Prostate gland (tissue), 2 donors: ENCODE measurements around the gene CDK1. TPM values are rescaled to one million over a fixed set of nuclear protein-coding genes. Genes with fewer than 3 reads are reported as not detected.

Experiments
- DNase-seq: peaks from one replicate; pipeline ENCODE4 v3.0.0-alpha.2; 2019; ENCODE audit warnings: low spot score
- H3K27ac ChIP-seq, 2 donors: fragments of 200-600 bp; sonication (generic); 2 replicates each; pipeline ENCODE4 v1.5.1; 2017 to 2019
- H3K27me3 ChIP-seq: fragments of 200-600 bp; sonication (generic); replicated peaks from 2 replicates; pipeline ENCODE4 v1.5.1; 2019; ENCODE audit not compliant: insufficient read depth
- H3K36me3 ChIP-seq, 2 donors: fragments of 200-600 bp; sonication (generic); 1 replicate in 1 of 2; 2 replicates in 1 of 2; pipeline versions ENCODE4 v1.5.1 to v1.8.1; 2017 to 2019
- H3K4me1 ChIP-seq: fragments of 200-600 bp; sonication (generic); replicated peaks from 2 replicates; pipeline ENCODE4 v1.5.1; 2019
- H3K4me3 ChIP-seq, 2 donors: fragments of 200-600 bp; sonication (generic); 2 replicates each; pipeline ENCODE4 v1.5.1; 2017 to 2019
- H3K9me3 ChIP-seq: fragments of 200-600 bp; sonication (generic); 2 replicates; pipeline ENCODE4 v1.5.1; 2017
- CTCF ChIP-seq, 4 experiments: fragments of 200-600 bp in 2 of 4; fragments of 450-650 bp in 2 of 4; sonication (generic) in 2 of 4; IDR thresholded peaks; 1 replicate in 3 of 4; 2 replicates in 1 of 4; pipeline ENCODE4 v1.5.1; 2016 to 2019; ENCODE audit warnings: antibody characterized with exemption in 4 of 4, mild to moderate bottlenecking in 2 of 4, moderate library complexity in 2 of 4
- POLR2A ChIP-seq: fragments of 450-650 bp; IDR thresholded peaks from one replicate; pipeline ENCODE4 v1.6.1; 2016; ENCODE audit warnings: antibody characterized with exemption, mild to moderate bottlenecking
- POLR2AphosphoS5 ChIP-seq: sonication (generic); formaldehyde crosslinking; IDR thresholded peaks from one replicate; pipeline ENCODE4 v1.6.1; 2017; ENCODE audit warnings: antibody characterized with exemption
- WGBS: methylation state at CpG from one replicate; pipeline ENCODE4 v1.1.5; 2018; 5-methylcytosine and 5-hydroxymethylcytosine counted together
- intact Hi-C: fragments of 100-400 bp; cut with DNase I; formaldehyde crosslinking; loops from one replicate; pipeline ENCODE4 v1.14.2; 2022
- total RNA-seq, 2 donors: library from RNA; depleted of rRNA; stranded (reverse); fragments of >200 nt; gene quantifications; one replicate each; pipeline ENCODE4 v1.1.0, GENCODE V29; 2016

CDK1 gene
- total RNA-seq, 2 donors from 2014 or later, result 5.3 to 5.7 TPM

DNA sequence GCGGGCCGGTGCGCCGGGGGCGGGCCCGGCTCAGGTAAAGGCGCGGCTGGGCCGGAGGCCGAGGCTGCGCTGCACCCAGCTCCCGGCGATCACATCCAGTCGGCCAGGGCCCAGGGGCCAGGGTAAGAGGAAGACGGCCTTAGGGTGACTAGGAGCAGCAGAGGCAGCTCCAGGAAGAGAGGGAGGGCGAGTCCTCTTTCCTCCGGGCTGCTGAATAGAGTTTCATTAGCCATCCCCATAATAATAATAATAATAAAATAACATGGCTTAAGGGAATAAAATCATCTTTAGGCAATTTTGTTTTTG is 44.8 kb upstream of the CDK1 start:
- intact Hi-C loops, result no loop called here
- no peak for DNase-seq
- Histone ChIP-seq H3K4me3 (peak overlapping the region; percentile 58 to 63), H3K4me1 (no peaks in the 10 kb centered on the region), H3K9me3 (no peaks in the 10 kb centered on the region), H3K36me3 (no peaks in the 10 kb centered on the region), H3K27ac (peak overlapping the region; percentile 91), H3K27me3 (no peaks in the 10 kb centered on the region)
- no peak for TF ChIP-seq POLR2AphosphoS5
- no peak for TF ChIP-seq CTCF (IDR thresholded peaks at IDR 0.05)
- no peak for TF ChIP-seq POLR2A
- WGBS, result under 1% methylated on average over 17 of the region's 17 CpGs

DNA sequence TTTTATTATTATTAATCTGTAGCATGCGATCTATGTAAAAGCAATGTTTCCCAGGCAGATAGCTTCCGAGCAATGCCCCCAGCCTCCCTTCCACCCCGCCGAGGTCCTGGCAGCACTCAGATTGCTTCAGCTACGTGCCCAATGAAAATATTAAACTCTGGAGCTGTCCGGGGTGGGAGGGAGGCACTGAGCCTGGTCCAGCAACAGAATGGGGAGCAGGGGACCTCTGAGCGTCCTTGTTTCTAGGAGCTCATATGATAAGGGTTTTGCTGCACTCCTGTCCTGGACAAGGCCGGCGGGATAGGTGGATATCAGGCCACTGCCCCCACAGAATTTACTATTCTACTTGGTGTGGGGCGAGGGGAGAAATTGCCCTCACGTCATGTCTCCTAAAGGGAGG is 44.5 kb upstream of the CDK1 start:
- no peaks in the 10 kb centered on the region for H3K9me3 ChIP-seq
- TF ChIP-seq POLR2A, result no peak
- no peak for TF ChIP-seq CTCF (IDR thresholded peaks at IDR 0.05)
- no peak for TF ChIP-seq POLR2AphosphoS5
- H3K4me1 ChIP-seq, result no peaks in the 10 kb centered on the region
- H3K36me3 ChIP-seq, result no peaks in the 10 kb centered on the region
- intact Hi-C loops, result no loop called here
- H3K27me3 ChIP-seq, result no peaks in the 10 kb centered on the region
- DNase-seq, result no peak
- 46% methylated on average over 11 of the region's 11 CpGs for WGBS
- peak overlapping the region; percentile 91 for H3K27ac ChIP-seq
- peak overlapping the region; percentile 58 to 63 for H3K4me3 ChIP-seq

DNA sequence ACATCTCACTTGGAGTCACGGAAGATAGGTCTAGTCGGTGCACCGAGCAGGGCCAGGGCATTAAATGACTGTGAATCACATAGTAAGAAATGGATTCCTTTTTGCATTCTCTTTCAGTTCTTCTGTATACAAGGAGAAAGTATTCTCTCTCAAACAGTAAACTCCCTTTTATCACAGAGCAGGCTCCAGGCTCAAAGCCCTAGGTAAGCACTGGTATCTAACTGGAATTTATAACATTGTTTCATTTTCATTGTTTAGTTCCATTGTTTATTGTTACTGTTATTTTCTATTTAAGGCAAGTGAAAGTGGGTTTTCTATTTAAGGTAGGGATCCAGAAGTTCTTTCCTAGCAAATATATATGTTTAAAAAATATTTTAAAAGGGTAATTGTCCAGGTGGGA is 44.1 kb upstream of the CDK1 start:
- intact Hi-C loops, result no loop called here
- Histone ChIP-seq H3K9me3 (no peaks in the 10 kb centered on the region), H3K4me1 (no peaks in the 10 kb centered on the region), H3K27me3 (no peaks in the 10 kb centered on the region), H3K4me3 (peak overlapping the region; percentile 58 to 63), H3K27ac (peak overlapping the region; percentile 91), H3K36me3 (no peaks in the 10 kb centered on the region)
- WGBS, result 54% methylated on average over 3 of the region's 3 CpGs
- DNase-seq, result no peak
- TF ChIP-seq POLR2A, result no peak
- TF ChIP-seq CTCF (IDR thresholded peaks at IDR 0.05), result no peak
- TF ChIP-seq POLR2AphosphoS5, result no peak

- no peak overlapping the region for H3K4me3 ChIP-seq
- no peaks in the 10 kb centered on the region for H3K27me3 ChIP-seq
- no peaks in the 10 kb centered on the region for H3K9me3 ChIP-seq
- peak; percentile 80 for TF ChIP-seq POLR2AphosphoS5
- TF ChIP-seq CTCF (IDR thresholded peaks at IDR 0.05), result no peak
- TF ChIP-seq POLR2A, result no peak
- H3K4me1 ChIP-seq, result no peaks in the 10 kb centered on the region
- intact Hi-C loops, result no loop called here
- H3K27ac ChIP-seq, result no peak overlapping the region
- no peaks in the 10 kb centered on the region for H3K36me3 ChIP-seq
- DNase-seq, result peak; percentile 93
- 47% methylated on average over 2 of the region's 2 CpGs for WGBS
Measured at GRCh38 chr10:60735244-60735643, 43.0 kb upstream of the CDK1 start.

DNA sequence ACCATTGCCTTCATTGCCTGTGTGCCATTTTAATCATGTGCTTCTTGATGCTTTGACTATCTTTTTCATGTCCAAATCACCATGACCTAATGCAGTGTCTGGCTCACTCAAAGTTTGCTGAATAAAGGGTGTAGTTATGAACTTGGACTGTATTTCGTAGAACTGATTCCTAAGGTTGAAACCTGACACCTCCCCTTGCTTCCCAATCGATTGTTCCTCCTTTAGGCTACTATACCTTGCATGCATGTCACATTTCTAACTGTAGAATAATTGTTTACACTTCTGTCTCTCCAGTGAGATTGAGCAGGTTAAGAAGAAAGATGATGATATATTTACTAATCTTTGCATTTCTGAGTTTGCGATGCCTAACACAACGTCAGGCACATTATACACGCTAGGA is 41.0 kb upstream of the CDK1 start:
- H3K4me1 ChIP-seq, result no peaks in the 10 kb centered on the region
- H3K9me3 ChIP-seq, result no peaks in the 10 kb centered on the region
- no peak overlapping the region for H3K4me3 ChIP-seq
- no peak overlapping the region for H3K27ac ChIP-seq
- H3K27me3 ChIP-seq, result no peaks in the 10 kb centered on the region
- DNase-seq, result no peak
- intact Hi-C loops, result no loop called here
- H3K36me3 ChIP-seq, result no peaks in the 10 kb centered on the region
- 70% methylated on average over 5 of the region's 5 CpGs for WGBS
- TF ChIP-seq POLR2A (no peak), CTCF (IDR thresholded peaks at IDR 0.05) (no peak), POLR2AphosphoS5 (no peak)
